IPS-20b (cell line): ENCODE measurements around the gene SYT6.

Experiments used
- H3K27ac ChIP-seq: one replicate; pipeline ENCODE4 v1.5.1; 2013; ENCODE audit warnings: low read length
- H3K27me3 ChIP-seq: 2 replicates; pipeline ENCODE4 v1.6.1; 2013; ENCODE audit warnings: mild to moderate bottlenecking, low read length, inconsistent platforms; ENCODE audit not compliant: insufficient read depth
- H3K36me3 ChIP-seq: 2 replicates; pipeline ENCODE4 v1.6.1; 2013; ENCODE audit warnings: low read depth, mild to moderate bottlenecking, inconsistent platforms, low read length, moderate library complexity; ENCODE audit not compliant: insufficient read depth
- H3K4me1 ChIP-seq: 2 replicates; pipeline ENCODE4 v1.6.1; 2013; ENCODE audit warnings: mild to moderate bottlenecking, control low read depth, inconsistent platforms, low read length, moderate library complexity; ENCODE audit not compliant: insufficient read depth
- H3K4me3 ChIP-seq: 2 replicates; pipeline ENCODE4 v1.5.1; 2013; ENCODE audit warnings: mild to moderate bottlenecking, low read length, inconsistent platforms
- H3K9ac ChIP-seq: 2 replicates; pipeline ENCODE4 v1.6.1; 2013; ENCODE audit warnings: low read depth, mild to moderate bottlenecking, inconsistent platforms, low read length, moderate library complexity
- H3K9me3 ChIP-seq: 2 replicates; pipeline ENCODE4 v1.6.1; 2013; ENCODE audit warnings: mild to moderate bottlenecking, low read depth, low read length, inconsistent platforms; ENCODE audit not compliant: insufficient read depth

SYT6 gene

GRCh38 chr1:114152508-114153260, 985 bp downstream of the SYT6 start:
- Histone ChIP-seq H3K9ac (peak overlapping the region; percentile 85; the same call in 1 of the 2 replicates), H3K27me3 (peaks cover 60% of the 10 kb centered on the region), H3K4me3 (peak overlapping the region; percentile 83), H3K27ac (no peak overlapping the region), H3K36me3 (peaks cover 28% of the 10 kb centered on the region), H3K4me1 (peaks cover 44% of the 10 kb centered on the region), H3K9me3 (no peaks in the 10 kb centered on the region)

- Histone ChIP-seq H3K36me3 (peaks cover 34% of the 10 kb centered on the region), H3K9ac (peak overlapping the region; percentile 85), H3K4me1 (peaks cover 50% of the 10 kb centered on the region), H3K27me3 (peaks cover 54% of the 10 kb centered on the region), H3K9me3 (no peaks in the 10 kb centered on the region), H3K4me3 (peak overlapping the region; percentile 83), H3K27ac (no peak overlapping the region)
Observed at GRCh38 chr1:114152089-114152507, 1.6 kb downstream of the SYT6 start.

GRCh38 chr1:114150016-114150415, 3.7 kb downstream of the SYT6 start:
- H3K27me3 ChIP-seq: peaks cover 33% of the 10 kb centered on the region
- peak overlapping the region; percentile 85 for H3K9ac ChIP-seq
- peaks cover 47% of the 10 kb centered on the region for H3K36me3 ChIP-seq
- peak overlapping the region; percentile 83 for H3K4me3 ChIP-seq
- H3K27ac ChIP-seq: no peak overlapping the region
- no peaks in the 10 kb centered on the region for H3K9me3 ChIP-seq
- peaks cover 59% of the 10 kb centered on the region for H3K4me1 ChIP-seq

- Histone ChIP-seq H3K27me3 (peaks cover 25% of the 10 kb centered on the region), H3K4me1 (peaks cover 55% of the 10 kb centered on the region)
Observed at GRCh38 chr1:114149211-114149610, 4.5 kb downstream of the SYT6 start.

GRCh38 chr1:114145504-114146151, 8.0 kb downstream of the SYT6 start:
- peak overlapping the region; percentile 28; the same call in 1 of the 2 replicates for H3K4me3 ChIP-seq
- H3K9ac ChIP-seq: no peak overlapping the region
- peaks cover 44% of the 10 kb centered on the region for H3K4me1 ChIP-seq
- H3K27ac ChIP-seq: no peak overlapping the region
- H3K36me3 ChIP-seq: peaks cover 73% of the 10 kb centered on the region
- H3K27me3 ChIP-seq: no peaks in the 10 kb centered on the region
- H3K9me3 ChIP-seq: no peaks in the 10 kb centered on the region

More at GRCh38 chr1:114149211-114149610, 4.5 kb downstream of the SYT6 start:
- no peak overlapping the region for H3K27ac ChIP-seq
- H3K4me3 ChIP-seq: no peak overlapping the region
- peaks cover 52% of the 10 kb centered on the region for H3K36me3 ChIP-seq
- H3K9ac ChIP-seq: no peak overlapping the region
- no peaks in the 10 kb centered on the region for H3K9me3 ChIP-seq

GRCh38 chr1:114144016-114144415, 9.7 kb downstream of the SYT6 start:
- peaks cover 73% of the 10 kb centered on the region for H3K36me3 ChIP-seq
- H3K27me3 ChIP-seq: no peaks in the 10 kb centered on the region
- H3K9ac ChIP-seq: no peak overlapping the region
- H3K27ac ChIP-seq: no peak overlapping the region
- H3K4me1 ChIP-seq: peaks cover 32% of the 10 kb centered on the region
- H3K9me3 ChIP-seq: no peaks in the 10 kb centered on the region
- H3K4me3 ChIP-seq: no peak overlapping the region

- Histone ChIP-seq H3K27me3 (no peaks in the 10 kb centered on the region), H3K27ac (no peak overlapping the region), H3K9me3 (no peaks in the 10 kb centered on the region), H3K9ac (no peak overlapping the region), H3K36me3 (peaks cover 84% of the 10 kb centered on the region), H3K4me3 (no peak overlapping the region), H3K4me1 (no peaks in the 10 kb centered on the region)
Observed at GRCh38 chr1:114139540-114139939, 14.1 kb downstream of the SYT6 start.

GRCh38 chr1:114137497-114137896, 16.2 kb downstream of the SYT6 start:
- Histone ChIP-seq H3K27me3 (no peaks in the 10 kb centered on the region), H3K4me3 (no peak overlapping the region)

GRCh38 chr1:114135786-114136185, 17.9 kb downstream of the SYT6 start:
- Histone ChIP-seq H3K9me3 (no peaks in the 10 kb centered on the region), H3K9ac (no peak overlapping the region), H3K4me3 (no peak overlapping the region), H3K4me1 (0 out of 2 replicates have a peak, but pooled peaks cover 3% of the 10 kb centered on the region), H3K27ac (no peak overlapping the region), H3K36me3 (peaks cover 100% of the 10 kb centered on the region), H3K27me3 (no peaks in the 10 kb centered on the region)

More at GRCh38 chr1:114137497-114137896, 16.2 kb downstream of the SYT6 start:
- H3K27ac ChIP-seq: no peak overlapping the region
- 0 out of 2 replicates have a peak, but pooled peaks cover 3% of the 10 kb centered on the region for H3K4me1 ChIP-seq
- no peaks in the 10 kb centered on the region for H3K9me3 ChIP-seq
- no peak overlapping the region for H3K9ac ChIP-seq
- H3K36me3 ChIP-seq: peaks cover 100% of the 10 kb centered on the region

GRCh38 chr1:114134518-114134917, 19.2 kb downstream of the SYT6 start:
- no peak overlapping the region for H3K27ac ChIP-seq
- no peak overlapping the region for H3K4me3 ChIP-seq
- H3K27me3 ChIP-seq: no peaks in the 10 kb centered on the region
- H3K9ac ChIP-seq: no peak overlapping the region
- no peaks in the 10 kb centered on the region for H3K9me3 ChIP-seq
- peaks cover 98% of the 10 kb centered on the region for H3K36me3 ChIP-seq
- 0 out of 2 replicates have a peak, but pooled peaks cover 3% of the 10 kb centered on the region for H3K4me1 ChIP-seq

- Histone ChIP-seq H3K4me3 (no peak overlapping the region), H3K4me1 (0 out of 2 replicates have a peak, but pooled peaks cover 3% of the 10 kb centered on the region), H3K36me3 (peaks cover 95% of the 10 kb centered on the region), H3K27ac (no peak overlapping the region), H3K27me3 (no peaks in the 10 kb centered on the region), H3K9ac (no peak overlapping the region), H3K9me3 (no peaks in the 10 kb centered on the region)
Observed at GRCh38 chr1:114133129-114133528, 20.5 kb downstream of the SYT6 start.
